ENCODE measurements around the gene METTL8. TPM values are rescaled to one million over a fixed set of nuclear protein-coding genes. Genes with fewer than 3 reads are reported as not detected.

The METTL8 gene
- total RNA-seq, 1 experiment from 2014 or later = 27.7 TPM

DNA sequence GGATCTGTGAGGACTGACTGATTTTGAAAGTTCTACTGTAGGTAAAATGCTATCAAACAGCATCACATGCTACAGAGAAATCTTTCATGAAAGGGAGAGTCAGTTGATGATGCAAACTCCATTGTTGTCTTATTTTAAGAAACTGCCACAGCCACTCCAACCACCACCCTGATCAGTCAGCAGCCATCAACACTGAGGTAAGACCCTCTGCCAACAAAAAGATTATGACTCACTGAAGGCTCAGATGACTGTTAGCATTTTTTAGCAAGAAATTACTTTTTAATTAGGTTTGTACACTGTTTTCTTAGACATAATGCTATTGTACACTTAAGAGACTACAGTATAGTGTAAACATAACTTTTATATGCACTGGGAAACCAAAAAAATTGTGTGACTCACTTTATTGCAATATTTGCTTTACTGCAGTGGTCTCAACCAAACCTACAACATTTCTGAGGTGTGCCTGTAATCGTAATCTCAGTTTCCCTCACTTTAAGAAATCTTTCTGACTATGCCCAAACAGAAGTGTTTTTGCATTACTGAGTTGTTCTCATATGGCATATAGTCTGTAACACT lies 42.8 kb downstream of the METTL8 start:
- ChIA-PET POLR2A (no interaction called here), CTCF (no interaction called here)
- H3K9me3 ChIP-seq (ENCODE audit: control insufficient read depth, insufficient read depth, low read depth, low read length) = no peaks in the 10 kb centered on the region
- DNase-seq (ENCODE audit: low read depth, low spot score) = no peak
- TF ChIP-seq SIN3A (IDR thresholded peaks at IDR 0.05; ENCODE audit: borderline replicate concordance, insufficient read depth, low read depth, low read length) (no peak), POLR2AphosphoS5 (IDR thresholded peaks at IDR 0.05; ENCODE audit: low read depth, low read length) (no peak), TCF7L2 (IDR thresholded peaks at IDR 0.05; ENCODE audit: low read depth, low read length) (no peak)
- TF ChIP-seq, protein P1, sequence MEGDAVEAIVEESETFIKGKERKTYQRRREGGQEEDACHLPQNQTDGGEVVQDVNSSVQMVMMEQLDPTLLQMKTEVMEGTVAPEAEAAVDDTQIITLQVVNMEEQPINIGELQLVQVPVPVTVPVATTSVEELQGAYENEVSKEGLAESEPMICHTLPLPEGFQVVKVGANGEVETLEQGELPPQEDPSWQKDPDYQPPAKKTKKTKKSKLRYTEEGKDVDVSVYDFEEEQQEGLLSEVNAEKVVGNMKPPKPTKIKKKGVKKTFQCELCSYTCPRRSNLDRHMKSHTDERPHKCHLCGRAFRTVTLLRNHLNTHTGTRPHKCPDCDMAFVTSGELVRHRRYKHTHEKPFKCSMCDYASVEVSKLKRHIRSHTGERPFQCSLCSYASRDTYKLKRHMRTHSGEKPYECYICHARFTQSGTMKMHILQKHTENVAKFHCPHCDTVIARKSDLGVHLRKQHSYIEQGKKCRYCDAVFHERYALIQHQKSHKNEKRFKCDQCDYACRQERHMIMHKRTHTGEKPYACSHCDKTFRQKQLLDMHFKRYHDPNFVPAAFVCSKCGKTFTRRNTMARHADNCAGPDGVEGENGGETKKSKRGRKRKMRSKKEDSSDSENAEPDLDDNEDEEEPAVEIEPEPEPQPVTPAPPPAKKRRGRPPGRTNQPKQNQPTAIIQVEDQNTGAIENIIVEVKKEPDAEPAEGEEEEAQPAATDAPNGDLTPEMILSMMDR (IDR thresholded peaks at IDR 0.05) = no peak
- in situ Hi-C loops (cut with HindIII; ENCODE audit: low pct_unique_long_range_greater_than_20kb, low sequenced_read_pairs) = no loop called here
- intact Hi-C loops (cut with micrococcal nuclease; ENCODE audit: unreplicated experiment) = no loop called here
- no peak overlapping the region for H3K4me3 ChIP-seq (ENCODE audit: low read depth in 2 of 2, low read length in 2 of 2)
- peaks cover 6% of the 10 kb centered on the region for H3K4me1 ChIP-seq (ENCODE audit: control insufficient read depth, insufficient read depth, low read length)
- ATAC-seq = peak; percentile 63
- BruUV-seq (replicated peaks) = no TSS peak
- H3K27ac ChIP-seq (ENCODE audit: low read length) = no peak overlapping the region
- no peaks in the 10 kb centered on the region for H3K36me3 ChIP-seq (ENCODE audit: control insufficient read depth, insufficient read depth, low read length)
- H3K27me3 ChIP-seq (ENCODE audit: control insufficient read depth, insufficient read depth, low read length) = no peaks in the 10 kb centered on the region

DNA sequence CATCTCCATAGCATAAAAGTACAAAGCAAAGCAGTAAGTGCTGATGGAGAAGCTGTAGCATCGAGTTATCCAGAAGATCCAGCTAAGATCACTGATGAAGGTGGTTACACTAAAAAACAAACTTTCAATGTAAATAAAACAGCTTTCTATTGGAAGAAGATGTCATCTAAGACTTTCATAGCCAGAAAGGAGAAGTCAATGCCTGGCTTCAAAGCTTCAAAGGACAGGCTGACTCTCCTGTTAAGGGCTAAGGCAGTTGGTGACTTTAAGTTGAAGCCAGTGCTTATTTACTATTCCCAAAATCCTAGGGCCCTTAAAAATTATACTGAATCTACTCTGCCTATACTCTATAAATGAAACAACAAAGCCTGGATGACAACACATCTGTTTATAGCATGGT lies 44.0 kb downstream of the METTL8 start:
- H3K36me3 ChIP-seq (ENCODE audit: control insufficient read depth, insufficient read depth, low read length) = no peaks in the 10 kb centered on the region
- TF ChIP-seq TCF7L2 (IDR thresholded peaks at IDR 0.05; ENCODE audit: low read depth, low read length) (no peak), SIN3A (IDR thresholded peaks at IDR 0.05; ENCODE audit: borderline replicate concordance, insufficient read depth, low read depth, low read length) (no peak), POLR2AphosphoS5 (IDR thresholded peaks at IDR 0.05; ENCODE audit: low read depth, low read length) (no peak)
- TF ChIP-seq, protein P2, sequence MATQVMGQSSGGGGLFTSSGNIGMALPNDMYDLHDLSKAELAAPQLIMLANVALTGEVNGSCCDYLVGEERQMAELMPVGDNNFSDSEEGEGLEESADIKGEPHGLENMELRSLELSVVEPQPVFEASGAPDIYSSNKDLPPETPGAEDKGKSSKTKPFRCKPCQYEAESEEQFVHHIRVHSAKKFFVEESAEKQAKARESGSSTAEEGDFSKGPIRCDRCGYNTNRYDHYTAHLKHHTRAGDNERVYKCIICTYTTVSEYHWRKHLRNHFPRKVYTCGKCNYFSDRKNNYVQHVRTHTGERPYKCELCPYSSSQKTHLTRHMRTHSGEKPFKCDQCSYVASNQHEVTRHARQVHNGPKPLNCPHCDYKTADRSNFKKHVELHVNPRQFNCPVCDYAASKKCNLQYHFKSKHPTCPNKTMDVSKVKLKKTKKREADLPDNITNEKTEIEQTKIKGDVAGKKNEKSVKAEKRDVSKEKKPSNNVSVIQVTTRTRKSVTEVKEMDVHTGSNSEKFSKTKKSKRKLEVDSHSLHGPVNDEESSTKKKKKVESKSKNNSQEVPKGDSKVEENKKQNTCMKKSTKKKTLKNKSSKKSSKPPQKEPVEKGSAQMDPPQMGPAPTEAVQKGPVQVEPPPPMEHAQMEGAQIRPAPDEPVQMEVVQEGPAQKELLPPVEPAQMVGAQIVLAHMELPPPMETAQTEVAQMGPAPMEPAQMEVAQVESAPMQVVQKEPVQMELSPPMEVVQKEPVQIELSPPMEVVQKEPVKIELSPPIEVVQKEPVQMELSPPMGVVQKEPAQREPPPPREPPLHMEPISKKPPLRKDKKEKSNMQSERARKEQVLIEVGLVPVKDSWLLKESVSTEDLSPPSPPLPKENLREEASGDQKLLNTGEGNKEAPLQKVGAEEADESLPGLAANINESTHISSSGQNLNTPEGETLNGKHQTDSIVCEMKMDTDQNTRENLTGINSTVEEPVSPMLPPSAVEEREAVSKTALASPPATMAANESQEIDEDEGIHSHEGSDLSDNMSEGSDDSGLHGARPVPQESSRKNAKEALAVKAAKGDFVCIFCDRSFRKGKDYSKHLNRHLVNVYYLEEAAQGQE (IDR thresholded peaks at IDR 0.05; ENCODE audit: insufficient read depth in 1 of 2, low read depth in 2 of 2, low read length in 1 of 2) = no peak
- TF ChIP-seq, protein P1 (IDR thresholded peaks at IDR 0.05) = no peak
- no peak for DNase-seq (ENCODE audit: low read depth, low spot score)
- in situ Hi-C loops (cut with HindIII; ENCODE audit: low pct_unique_long_range_greater_than_20kb, low sequenced_read_pairs) (no loop called here), intact Hi-C loops (cut with micrococcal nuclease; ENCODE audit: unreplicated experiment) (no loop called here)
- H3K27me3 ChIP-seq (ENCODE audit: control insufficient read depth, insufficient read depth, low read length) = no peaks in the 10 kb centered on the region
- no peak for ATAC-seq
- no TSS peak for BruUV-seq (replicated peaks)
- H3K9me3 ChIP-seq (ENCODE audit: control insufficient read depth, insufficient read depth, low read depth, low read length) = no peaks in the 10 kb centered on the region
- CTCF ChIA-PET = no interaction called here
- H3K4me3 ChIP-seq (ENCODE audit: low read depth in 2 of 2, low read length in 2 of 2) = no peak overlapping the region
- no peak overlapping the region for H3K27ac ChIP-seq (ENCODE audit: low read length)
- H3K4me1 ChIP-seq (ENCODE audit: control insufficient read depth, insufficient read depth, low read length) = peaks cover 6% of the 10 kb centered on the region
- POLR2A ChIA-PET = interaction anchor here (0.5 kb wide), 1 partner anchor 241 kb away, joined by 4 read pairs; no protein-coding TSS in a partner anchor
